ENCODE data around the gene SH2B3. TPM values are rescaled to one million over a fixed set of nuclear protein-coding genes. Genes with fewer than 3 reads are reported as not detected.
A peak's percentile ranks its signal among the peaks of the same experiment; 100 is the strongest.

The SH2B3 gene
- total and polyA plus RNA-seq, 11 donors, result 11.3 to 76.7 (median 40.2) TPM

DNA sequence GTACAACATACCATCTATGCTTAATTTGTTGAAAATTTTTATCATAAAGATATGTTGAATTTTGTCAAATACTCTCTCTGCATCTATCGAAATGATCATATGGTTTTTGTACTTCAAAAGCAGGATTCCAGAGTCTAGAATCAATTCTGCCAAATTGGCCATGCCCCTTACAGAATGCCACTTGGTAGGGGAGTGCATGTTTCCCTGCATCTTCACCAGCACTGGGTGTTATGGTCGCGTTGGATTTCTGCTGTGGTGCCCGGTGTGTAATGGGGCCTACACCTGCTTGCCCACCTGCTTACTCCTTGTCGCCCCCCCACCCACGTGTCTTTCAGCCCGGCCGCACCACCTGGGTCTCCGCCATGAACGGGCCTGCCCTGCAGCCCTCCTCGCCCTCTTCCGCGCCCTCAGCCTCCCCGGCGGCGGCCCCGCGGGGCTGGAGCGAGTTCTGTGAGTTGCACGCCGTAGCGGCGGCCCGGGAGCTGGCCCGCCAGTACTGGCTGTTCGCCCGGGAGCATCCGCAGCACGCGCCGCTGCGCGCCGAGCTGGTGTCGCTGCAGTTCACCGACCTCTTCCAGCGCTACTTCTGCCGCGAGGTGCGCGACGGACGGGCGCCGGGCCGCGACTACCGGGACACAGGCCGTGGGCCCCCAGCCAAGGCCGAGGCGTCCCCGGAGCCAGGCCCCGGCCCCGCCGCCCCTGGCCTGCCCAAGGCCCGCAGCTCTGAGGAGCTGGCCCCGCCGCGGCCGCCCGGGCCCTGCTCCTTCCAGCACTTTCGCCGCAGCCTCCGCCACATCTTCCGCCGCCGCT is 12.3 kb downstream of the SH2B3 start:
- no peak for TF ChIP-seq POLR2A (IDR thresholded peaks at IDR 0.05)
- no peak for TF ChIP-seq CTCF (IDR thresholded peaks at IDR 0.05)
- Histone ChIP-seq H3K9me3 (no peaks in the 10 kb centered on the region), H3K4me3 (no peak overlapping the region), H3K4me1 (peaks cover 10 to 88% (median 41%) of the 10 kb centered on the region in 12 donors), H3K36me3 (peaks cover 0 to 70% (median 46%) of the 10 kb centered on the region in 9 donors), H3K27me3 (no peaks in the 10 kb centered on the region), H3K27ac (peak overlapping the region in 6 of 12 donors; percentile 31 to 95 (median 78))
- WGBS, 4 donors, result 89 to 96% (median 92%) methylated on average over 37 to 67 of the region's 67 CpGs
- DNase-seq (peak in 1 of 5 donors; percentile 76), ATAC-seq (no peak)
- intact Hi-C loops (cut with DNase I), result no loop called here

- Histone ChIP-seq H3K27ac (peak overlapping the region in 7 of 12 donors; percentile 41 to 95 (median 74)), H3K27me3 (no peaks in the 10 kb centered on the region), H3K4me1 (peaks cover 7 to 88% (median 37%) of the 10 kb centered on the region in 12 donors), H3K36me3 (peaks cover 0 to 75% (median 46%) of the 10 kb centered on the region in 9 donors), H3K9me3 (no peaks in the 10 kb centered on the region), H3K4me3 (no peak overlapping the region)
- DNase-seq (no peak), ATAC-seq (no peak)
- WGBS, 4 donors, result 91 to 95% (median 93%) methylated on average over 12 to 30 of the region's 30 CpGs
- intact Hi-C loops (cut with DNase I), result no loop called here
- TF ChIP-seq CTCF (IDR thresholded peaks at IDR 0.05) (no peak), POLR2A (IDR thresholded peaks at IDR 0.05) (no peak)
Measured at GRCh38 chr12:111418594-111418880, 12.8 kb downstream of the SH2B3 start.

DNA sequence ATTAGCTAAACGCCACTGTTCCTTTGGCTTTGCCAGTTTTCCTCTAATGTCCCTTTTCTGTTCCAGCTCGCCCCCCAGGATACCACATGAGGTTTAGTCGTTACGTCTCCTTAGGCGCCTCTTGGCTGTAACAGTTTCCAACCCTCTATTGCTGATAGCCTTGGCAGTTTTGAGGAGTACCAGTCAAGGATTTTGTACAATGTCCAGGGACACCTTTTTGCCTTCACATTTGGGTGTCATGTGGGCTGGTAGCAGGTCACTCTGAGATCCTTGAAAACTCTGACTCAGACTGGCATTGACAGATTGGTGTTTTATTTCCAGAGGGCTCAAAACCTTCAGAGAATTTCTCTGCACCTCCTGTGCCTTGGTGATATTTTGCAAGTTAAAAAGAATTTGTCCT is 14.1 kb downstream of the SH2B3 start:
- intact Hi-C loops (cut with DNase I), result no loop called here
- H3K27ac ChIP-seq, result peak overlapping the region in 11 of 12 donors; percentile 31 to 95 (median 63)
- no peak for TF ChIP-seq POLR2A (IDR thresholded peaks at IDR 0.05)
- TF ChIP-seq CTCF (IDR thresholded peaks at IDR 0.05), result no peak
- 52 to 57% (median 55%) methylated on average over 5 of the region's 5 CpGs for WGBS, 4 donors
- ATAC-seq, result peak; percentile 51 to 83 (median 68)
- H3K9me3 ChIP-seq, result no peaks in the 10 kb centered on the region
- H3K36me3 ChIP-seq, result peaks cover 0 to 87% (median 46%) of the 10 kb centered on the region in 9 donors
- H3K4me1 ChIP-seq, result peaks cover 3 to 88% (median 37%) of the 10 kb centered on the region in 12 donors
- no peaks in the 10 kb centered on the region for H3K27me3 ChIP-seq
- no peak for DNase-seq
- no peak overlapping the region for H3K4me3 ChIP-seq

GRCh38 chr12:111420494-111420893 is 14.8 kb downstream of the SH2B3 start:
- Histone ChIP-seq H3K27me3 (no peaks in the 10 kb centered on the region), H3K4me3 (no peak overlapping the region), H3K9me3 (no peaks in the 10 kb centered on the region), H3K36me3 (peaks cover 0 to 85% (median 46%) of the 10 kb centered on the region in 9 donors), H3K27ac (peak overlapping the region in 10 of 12 donors; percentile 31 to 95 (median 64)), H3K4me1 (peaks cover 3 to 89% (median 41%) of the 10 kb centered on the region in 12 donors)
- no peak for DNase-seq
- intact Hi-C loops (cut with DNase I), result no loop called here
- no peak for ATAC-seq
- 87 to 91% (median 89%) methylated on average over 7 of the region's 7 CpGs for WGBS, 4 donors
- no peak for TF ChIP-seq POLR2A (IDR thresholded peaks at IDR 0.05)
- TF ChIP-seq CTCF (IDR thresholded peaks at IDR 0.05), result no peak

Data from heart left ventricle (tissue), 16 donors.